Caco-2 (cell line): Measurements from ENCODE around the gene IFI44. TPM values are rescaled to one million over a fixed set of nuclear protein-coding genes. Genes with fewer than 3 reads are reported as not detected.

ENCODE experiments used
- BruUV-seq: library from RNA; stranded (reverse); fragments of 400-500 nt; replicated peaks from 2 replicates; lab custom pipeline; 2021; lab: Mats Ljungman, UMichigan
- CTCF ChIA-PET: fragments of 300-600 bp; sonication (Branson Sonifier 250); formaldehyde crosslinking; loops from one replicate; lab custom pipeline; 2022; ENCODE audit warnings: antibody characterized with exemption; lab: Charles Lee
- POLR2A ChIA-PET: fragments of 300-600 bp; sonication (Branson Sonifier 250); formaldehyde crosslinking; loops from one replicate; lab custom pipeline; 2022; ENCODE audit warnings: antibody characterized with exemption; lab: Charles Lee
- DNase-seq, 2 experiments: peaks; one replicate each; pipeline versions ENCODE4 v3.0.0 to v3.0.0-alpha.2; 2020 to 2022
- H3K27me3 ChIP-seq: replicated peaks from 2 replicates; pipeline ENCODE4 v1.6.0; 2011; ENCODE audit warnings: low read length; ENCODE audit not compliant: control insufficient read depth, insufficient read depth
- H3K36me3 ChIP-seq: 2 replicates; pipeline ENCODE4 v1.5.1; 2011; ENCODE audit warnings: low read length; ENCODE audit not compliant: control insufficient read depth, insufficient read depth
- H3K4me1 ChIP-seq: fragments of 250-450 bp; sonication (Bioruptor Pico); 2 replicates; pipeline ENCODE4 v1.5.1; 2020; ENCODE audit warnings: mild to moderate bottlenecking
- H3K4me3 ChIP-seq: 2 replicates; pipeline ENCODE4 v1.5.1; 2011; ENCODE audit warnings: low read depth, mild to moderate bottlenecking, control low read depth, low read length
- H3K9me3 ChIP-seq: fragments of 250-450 bp; sonication (Bioruptor Pico); 2 replicates; pipeline ENCODE4 v1.5.1; 2020; ENCODE audit warnings: mild to moderate bottlenecking, moderate library complexity
- H3K27ac Mint-ChIP-seq: one replicate; pipeline ENCODE4 v1.8.0; 2022; ENCODE audit warnings: mixed read lengths; ENCODE audit not compliant: unreplicated experiment
- H3K27me3 Mint-ChIP-seq: one replicate; pipeline ENCODE4 v1.8.0; 2022; ENCODE audit warnings: mixed read lengths; ENCODE audit not compliant: insufficient read depth, unreplicated experiment
- H3K36me3 Mint-ChIP-seq: one replicate; pipeline ENCODE4 v1.8.0; 2022; ENCODE audit warnings: mild to moderate bottlenecking, mixed read lengths; ENCODE audit not compliant: insufficient read depth, unreplicated experiment
- H3K4me1 Mint-ChIP-seq: one replicate; pipeline ENCODE4 v1.8.0; 2022; ENCODE audit warnings: low read depth, mixed read lengths; ENCODE audit not compliant: unreplicated experiment
- H3K4me3 Mint-ChIP-seq: one replicate; pipeline ENCODE4 v1.8.0; 2022; ENCODE audit warnings: mild to moderate bottlenecking, moderate library complexity, mixed read lengths; ENCODE audit not compliant: unreplicated experiment
- H3K9me3 Mint-ChIP-seq: one replicate; pipeline ENCODE4 v1.8.0; 2022; ENCODE audit warnings: mixed read lengths; ENCODE audit not compliant: unreplicated experiment
- intact Hi-C: fragments of 100-400 bp; cut with micrococcal nuclease; formaldehyde crosslinking; loops from one replicate; pipeline ENCODE4 v1.10.0; 2022; ENCODE audit not compliant: unreplicated experiment
- total RNA-seq: library from RNA; stranded (reverse); gene quantifications from 2 replicates; pipeline ENCODE4 v1.2.3, GENCODE V29; 2022
- TF ChIP-seq, protein P1 (sequence below), 2 experiments: fragments of 200-600 bp in 1 of 2; IDR thresholded peaks; 1 replicate in 1 of 2; 2 replicates in 1 of 2; pipeline versions ENCODE4 v1.5.1 to v1.8.0; 2011 to 2022; ENCODE audit warnings: antibody characterized with exemption in 1 of 2, control low read depth in 1 of 2, inconsistent platforms in 1 of 2, low read depth in 1 of 2, low read length in 1 of 2, mild to moderate bottlenecking in 1 of 2, moderate library complexity in 1 of 2; ENCODE audit not compliant: insufficient read depth in 1 of 2, severe bottlenecking in 1 of 2, unreplicated experiment in 1 of 2

Gene IFI44
- total RNA-seq, 1 experiment from 2014 or later = not detected

DNA sequence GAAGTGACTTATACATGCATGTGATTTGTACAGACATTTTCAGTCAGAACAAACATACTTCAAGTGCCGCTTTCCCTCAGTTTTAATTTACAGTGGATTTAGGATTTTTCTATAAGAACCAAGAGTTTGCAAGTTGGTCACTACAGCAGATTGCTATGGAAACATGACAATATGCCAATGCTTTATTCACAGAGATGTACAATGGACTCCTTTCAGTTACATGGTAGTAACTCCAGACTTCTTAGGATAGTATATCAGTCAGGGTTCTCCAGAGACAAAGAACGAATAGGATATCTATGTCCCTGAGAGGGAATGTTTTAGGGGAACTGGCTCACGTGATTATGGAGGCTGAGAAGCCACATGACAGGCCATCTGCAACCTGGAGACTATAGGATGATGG is 27.4 kb downstream of the IFI44 start:
- CTCF ChIA-PET = no interaction called here
- no peaks in the 10 kb centered on the region for H3K27me3 ChIP-seq
- H3K4me3 Mint-ChIP-seq = no peak overlapping the region
- no peaks in the 10 kb centered on the region for H3K4me1 ChIP-seq
- H3K9me3 Mint-ChIP-seq = no peaks in the 10 kb centered on the region
- no peaks in the 10 kb centered on the region for H3K36me3 Mint-ChIP-seq
- no peaks in the 10 kb centered on the region for H3K36me3 ChIP-seq
- no peaks in the 10 kb centered on the region for H3K4me1 Mint-ChIP-seq
- H3K4me3 ChIP-seq = no peak overlapping the region
- no peaks in the 10 kb centered on the region for H3K27me3 Mint-ChIP-seq
- no peak for DNase-seq
- intact Hi-C loops = loop anchor here (1.0 to 5.0 kb wide), 2 partner anchors 60 to 530 kb away; no protein-coding TSS in a partner anchor
- no peak overlapping the region for H3K27ac Mint-ChIP-seq
- no TSS peak for BruUV-seq
- POLR2A ChIA-PET = no interaction called here
- TF ChIP-seq, protein P1, sequence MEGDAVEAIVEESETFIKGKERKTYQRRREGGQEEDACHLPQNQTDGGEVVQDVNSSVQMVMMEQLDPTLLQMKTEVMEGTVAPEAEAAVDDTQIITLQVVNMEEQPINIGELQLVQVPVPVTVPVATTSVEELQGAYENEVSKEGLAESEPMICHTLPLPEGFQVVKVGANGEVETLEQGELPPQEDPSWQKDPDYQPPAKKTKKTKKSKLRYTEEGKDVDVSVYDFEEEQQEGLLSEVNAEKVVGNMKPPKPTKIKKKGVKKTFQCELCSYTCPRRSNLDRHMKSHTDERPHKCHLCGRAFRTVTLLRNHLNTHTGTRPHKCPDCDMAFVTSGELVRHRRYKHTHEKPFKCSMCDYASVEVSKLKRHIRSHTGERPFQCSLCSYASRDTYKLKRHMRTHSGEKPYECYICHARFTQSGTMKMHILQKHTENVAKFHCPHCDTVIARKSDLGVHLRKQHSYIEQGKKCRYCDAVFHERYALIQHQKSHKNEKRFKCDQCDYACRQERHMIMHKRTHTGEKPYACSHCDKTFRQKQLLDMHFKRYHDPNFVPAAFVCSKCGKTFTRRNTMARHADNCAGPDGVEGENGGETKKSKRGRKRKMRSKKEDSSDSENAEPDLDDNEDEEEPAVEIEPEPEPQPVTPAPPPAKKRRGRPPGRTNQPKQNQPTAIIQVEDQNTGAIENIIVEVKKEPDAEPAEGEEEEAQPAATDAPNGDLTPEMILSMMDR (IDR thresholded peaks at IDR 0.05; ENCODE audit: insufficient read depth in 1 of 2, low read depth in 1 of 2, low read length in 1 of 2, severe bottlenecking in 1 of 2, unreplicated experiment in 1 of 2) = no peak
- no peaks in the 10 kb centered on the region for H3K9me3 ChIP-seq

DNA sequence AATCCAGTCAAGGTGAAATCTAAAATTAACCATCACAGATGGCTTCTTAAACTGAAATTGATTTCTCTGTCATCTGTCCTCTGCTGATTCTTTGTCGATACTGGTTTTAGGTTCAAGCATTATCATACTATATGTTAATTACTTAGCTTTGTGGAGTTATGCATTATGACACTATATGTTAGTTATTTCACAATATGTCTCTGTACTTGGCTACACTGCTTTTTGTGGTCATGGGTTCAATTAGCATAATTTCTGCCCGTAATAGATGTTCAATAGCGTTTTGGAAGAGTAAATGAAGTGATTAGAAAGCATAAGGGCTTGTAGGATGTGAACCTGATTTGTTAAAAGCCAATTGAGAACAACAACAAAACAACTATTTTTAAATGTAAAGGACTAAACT is 28.2 kb downstream of the IFI44 start:
- no peaks in the 10 kb centered on the region for H3K9me3 ChIP-seq
- no peaks in the 10 kb centered on the region for H3K27me3 ChIP-seq
- TF ChIP-seq, protein P1 (IDR thresholded peaks at IDR 0.05; ENCODE audit: insufficient read depth in 1 of 2, low read depth in 1 of 2, low read length in 1 of 2, severe bottlenecking in 1 of 2, unreplicated experiment in 1 of 2) = no peak
- Mint-ChIP-seq H3K27me3 (peaks cover 3% of the 10 kb centered on the region), H3K36me3 (no peaks in the 10 kb centered on the region), H3K4me1 (no peaks in the 10 kb centered on the region), H3K4me3 (no peak overlapping the region), H3K27ac (no peak overlapping the region), H3K9me3 (no peaks in the 10 kb centered on the region)
- ChIA-PET CTCF (no interaction called here), POLR2A (no interaction called here)
- BruUV-seq = no TSS peak
- no peak for DNase-seq
- no peaks in the 10 kb centered on the region for H3K4me1 ChIP-seq
- no peak overlapping the region for H3K4me3 ChIP-seq
- intact Hi-C loops = loop anchor here (5.0 kb wide), 1 partner anchor 530 kb away; no protein-coding TSS in a partner anchor
- H3K36me3 ChIP-seq = no peaks in the 10 kb centered on the region

DNA sequence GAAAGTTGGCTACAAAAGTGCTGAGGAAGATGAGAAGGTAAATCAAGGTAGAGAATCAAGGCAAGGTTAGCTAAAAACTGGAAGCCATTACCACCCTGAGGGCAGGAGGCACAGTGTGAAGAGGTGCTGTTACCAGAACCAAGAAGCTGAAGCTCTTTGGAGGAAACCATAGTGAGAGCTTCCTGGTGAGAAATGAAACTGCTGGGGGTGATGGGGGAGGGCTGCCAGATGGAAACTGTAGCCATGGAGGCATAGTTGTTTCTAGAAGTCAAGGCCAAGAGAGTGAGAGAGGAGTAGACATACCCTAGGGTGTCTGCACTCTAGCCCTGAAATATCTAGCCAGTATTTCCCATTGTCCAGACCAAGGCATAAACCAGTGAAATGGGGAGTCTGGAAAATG is 28.7 kb downstream of the IFI44 start:
- TF ChIP-seq, protein P1 (IDR thresholded peaks at IDR 0.05; ENCODE audit: insufficient read depth in 1 of 2, low read depth in 1 of 2, low read length in 1 of 2, severe bottlenecking in 1 of 2, unreplicated experiment in 1 of 2) = no peak
- Mint-ChIP-seq H3K27ac (no peak overlapping the region), H3K4me1 (no peaks in the 10 kb centered on the region), H3K27me3 (peaks cover 3% of the 10 kb centered on the region), H3K9me3 (no peaks in the 10 kb centered on the region), H3K36me3 (no peaks in the 10 kb centered on the region), H3K4me3 (no peak overlapping the region)
- CTCF ChIA-PET = no interaction called here
- H3K4me1 ChIP-seq = no peaks in the 10 kb centered on the region
- no peak overlapping the region for H3K4me3 ChIP-seq
- H3K27me3 ChIP-seq = no peaks in the 10 kb centered on the region
- DNase-seq = no peak
- POLR2A ChIA-PET = no interaction called here
- BruUV-seq = no TSS peak
- intact Hi-C loops = loop anchor here (5.0 kb wide), 1 partner anchor 531 kb away; no protein-coding TSS in a partner anchor
- H3K36me3 ChIP-seq = no peaks in the 10 kb centered on the region
- H3K9me3 ChIP-seq = no peaks in the 10 kb centered on the region
